ENCODE data around the gene TBCC.

DNA sequence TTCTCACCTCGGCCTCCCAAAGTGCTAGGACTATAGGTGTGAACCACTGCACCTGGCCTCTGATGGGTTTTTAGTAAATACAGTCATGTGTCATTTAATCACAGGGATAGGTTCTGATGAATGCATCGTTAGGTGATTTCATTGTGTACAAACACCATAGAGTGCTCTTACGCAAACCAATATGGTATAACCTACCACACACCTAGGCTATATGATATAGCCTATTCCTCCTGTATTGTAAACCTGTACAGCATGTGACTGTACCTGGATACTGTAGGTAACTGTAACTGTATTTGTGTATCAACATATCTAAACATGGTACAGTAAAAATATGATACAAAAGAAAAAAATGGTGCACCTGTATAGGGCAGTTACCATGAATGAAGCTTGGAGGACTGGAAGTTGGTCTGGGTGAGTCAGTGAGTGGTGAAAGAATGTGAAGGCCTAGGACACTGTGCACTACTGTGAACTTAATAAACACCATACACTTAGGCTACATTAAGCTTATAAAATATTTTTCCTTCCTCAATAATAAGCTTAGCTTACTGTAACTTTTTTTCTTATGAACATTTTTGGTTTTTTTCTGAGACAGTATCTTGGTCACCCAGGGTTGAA lies 45.9 kb upstream of the TBCC start:
- TF ChIP-seq, protein P1, sequence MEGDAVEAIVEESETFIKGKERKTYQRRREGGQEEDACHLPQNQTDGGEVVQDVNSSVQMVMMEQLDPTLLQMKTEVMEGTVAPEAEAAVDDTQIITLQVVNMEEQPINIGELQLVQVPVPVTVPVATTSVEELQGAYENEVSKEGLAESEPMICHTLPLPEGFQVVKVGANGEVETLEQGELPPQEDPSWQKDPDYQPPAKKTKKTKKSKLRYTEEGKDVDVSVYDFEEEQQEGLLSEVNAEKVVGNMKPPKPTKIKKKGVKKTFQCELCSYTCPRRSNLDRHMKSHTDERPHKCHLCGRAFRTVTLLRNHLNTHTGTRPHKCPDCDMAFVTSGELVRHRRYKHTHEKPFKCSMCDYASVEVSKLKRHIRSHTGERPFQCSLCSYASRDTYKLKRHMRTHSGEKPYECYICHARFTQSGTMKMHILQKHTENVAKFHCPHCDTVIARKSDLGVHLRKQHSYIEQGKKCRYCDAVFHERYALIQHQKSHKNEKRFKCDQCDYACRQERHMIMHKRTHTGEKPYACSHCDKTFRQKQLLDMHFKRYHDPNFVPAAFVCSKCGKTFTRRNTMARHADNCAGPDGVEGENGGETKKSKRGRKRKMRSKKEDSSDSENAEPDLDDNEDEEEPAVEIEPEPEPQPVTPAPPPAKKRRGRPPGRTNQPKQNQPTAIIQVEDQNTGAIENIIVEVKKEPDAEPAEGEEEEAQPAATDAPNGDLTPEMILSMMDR (IDR thresholded peaks at IDR 0.05 in 4 of 5, conservative IDR thresholded peaks at IDR 0.05 in 1 of 5) = no peak
- TF ChIP-seq POLR2A (IDR thresholded peaks at IDR 0.05) = no peak
